ENCODE results near the gene MYRFL. TPM values are rescaled to one million over a fixed set of nuclear protein-coding genes. Genes with fewer than 3 reads are reported as not detected.

MYRFL gene
- total and polyA plus RNA-seq, 2 of the 8 experiments (the other 6 are each of a cell fraction or from before 2014, with no cell fraction given) = 1.1 to 2.0 TPM

GRCh38 chr12:70006619-70006973 lies 181.6 kb downstream of the MYRFL start:
- Histone ChIP-seq H2BK5ac (ENCODE audit: low read depth, low read length) (no peak overlapping the region), H2BK120ac (replicated peaks; ENCODE audit: low read depth, low read length) (no peak overlapping the region), H3K23ac (ENCODE audit: insufficient read length) (no peak overlapping the region), H3K79me2 (ENCODE audit: control insufficient read depth in 1 of 2, insufficient read depth in 2 of 2, low read length in 2 of 2) (no peaks in the 10 kb centered on the region), H3K4ac (replicated peaks; ENCODE audit: insufficient read length, low read depth, low read length) (no peak overlapping the region), H2BK15ac (ENCODE audit: low read length) (no peak overlapping the region; the same call in 1 of the 2 replicates), H3K56ac (replicated peaks; ENCODE audit: insufficient read length, low read depth, low read length) (no peak overlapping the region), H4K91ac (replicated peaks; ENCODE audit: insufficient read length, low read length) (peak overlapping the region; percentile 63), H3K27me3 (replicated peaks in 1 of 4; ENCODE audit: control insufficient read depth in 3 of 4, extremely low read depth in 1 of 4, insufficient read depth in 3 of 4, low read length in 3 of 4) (no peaks in the 10 kb centered on the region), H3K79me1 (ENCODE audit: low read depth, low read length) (no peaks in the 10 kb centered on the region), H3K27ac (ENCODE audit: low read depth, low read length) (no peak overlapping the region), H3K23me2 (ENCODE audit: low read depth, low read length) (no peaks in the 10 kb centered on the region), H3K36me3 (ENCODE audit: control insufficient read depth in 2 of 4, insufficient read depth in 4 of 4, low read length in 3 of 4) (no peaks in the 10 kb centered on the region), H3K4me2 (ENCODE audit: insufficient read depth in 1 of 2, low read depth in 2 of 2, low read length in 2 of 2) (no peak overlapping the region), H2BK20ac (ENCODE audit: low read length) (no peak overlapping the region), H3K4me3 (ENCODE audit: extremely low read depth in 1 of 4, insufficient read depth in 2 of 4, low read depth in 3 of 4, low read length in 4 of 4) (no peak overlapping the region), H2AK5ac (ENCODE audit: low read depth, low read length) (no peak overlapping the region), H3K18ac (ENCODE audit: extremely low read depth, low read length) (no peak overlapping the region), H3K9me3 (ENCODE audit: insufficient read depth in 2 of 2, low read depth in 1 of 2, low read length in 1 of 2) (0 out of 4 replicates have a peak, but pooled peaks cover 0 to 2% of the 10 kb centered on the region in 2 experiments), H4K5ac (ENCODE audit: insufficient read length, low read depth, low read length) (no peak overlapping the region), H4K8ac (ENCODE audit: extremely low read depth, insufficient read depth, low read length) (no peak overlapping the region), H4K20me1 (replicated peaks in 1 of 2; ENCODE audit: control insufficient read depth in 1 of 2, insufficient read depth in 2 of 2, low read length in 2 of 2) (no peaks in the 10 kb centered on the region), H2BK12ac (ENCODE audit: low read depth, low read length) (no peak overlapping the region), H3K9ac (replicated peaks in 1 of 4; ENCODE audit: extremely low read depth in 1 of 4, low read depth in 3 of 4, low read length in 3 of 4) (no peak overlapping the region), H2AFZ (ENCODE audit: low read length) (no peak overlapping the region), H3K4me1 (replicated peaks in 1 of 4; ENCODE audit: control insufficient read depth in 3 of 4, insufficient read depth in 4 of 4, low read length in 3 of 4) (no peaks in the 10 kb centered on the region), H3K14ac (ENCODE audit: insufficient read length) (no peak overlapping the region)
- DNase-seq (ENCODE audit: low read depth in 1 of 2, low spot score in 2 of 2) = no peak
- no peak for FAIRE-seq
- ChIA-PET CTCF (ENCODE audit: partially characterized antibody) (interaction anchor here (0.9 kb wide), 1 partner anchor 127 kb away, joined by 3 read pairs; no protein-coding TSS in a partner anchor), POLR2A (ENCODE audit: partially characterized antibody) (no interaction called here)
- 39% methylated on average over 2 of the region's 2 CpGs; no CpG with 5 or more reads in 1 of the 2 experiments for WGBS, 2 experiments (ENCODE audit: extremely low coverage in 1 of 2, insufficient coverage in 1 of 2, insufficient read length in 1 of 2, insufficient replicate concordance in 2 of 2, low coverage in 1 of 2, low lambda C conversion rate in 2 of 2, missing lambda C conversion rate in 1 of 2)
- TF ChIP-seq SIRT6 (IDR thresholded peaks at IDR 0.05; ENCODE audit: low read length) (no peak), MAX (IDR thresholded peaks at IDR 0.05) (no peak), POLR2AphosphoS5 (IDR thresholded peaks at IDR 0.05; ENCODE audit: low read depth, low read length) (no peak), BRCA1 (IDR thresholded peaks at IDR 0.05; ENCODE audit: low read depth, low read length) (no peak), RAD21 (IDR thresholded peaks at IDR 0.05 in 1 of 2, conservative IDR thresholded peaks at IDR 0.05 in 1 of 2; ENCODE audit: low read depth in 2 of 2, low read length in 2 of 2) (no peak), RNF2 (IDR thresholded peaks at IDR 0.05; ENCODE audit: borderline replicate concordance, low read depth, low read length, missing control alignments, poor library complexity, severe bottlenecking) (no peak), TAF1 (IDR thresholded peaks at IDR 0.05; ENCODE audit: low read depth, low read length) (no peak), HDAC2 (IDR thresholded peaks at IDR 0.05; ENCODE audit: borderline replicate concordance in 1 of 2, low read depth in 2 of 2, low read length in 2 of 2) (no peak), ATF2 (IDR thresholded peaks at IDR 0.05; ENCODE audit: low read length) (no peak), CEBPB (IDR thresholded peaks at IDR 0.05; ENCODE audit: low read depth, low read length) (no peak)
